HAP-1 (cell line): ENCODE data around the gene CKLF.
A peak's percentile ranks its signal among the peaks of the same experiment; 100 is the strongest.

Experiments
- DNase-seq, 2 experiments: peaks; one replicate each; pipeline ENCODE4 v3.0.0-alpha.2; 2016 to 2020; ENCODE audit warnings: low spot score in 2 of 2
- H3K27me3 ChIP-seq: fragments of 250-450 bp; sonication (Bioruptor Pico); 2 replicates; pipeline ENCODE4 v1.5.1; 2020; ENCODE audit warnings: low read depth, mild to moderate bottlenecking, moderate library complexity
- H3K36me3 ChIP-seq: fragments of 250-450 bp; sonication (Bioruptor Pico); replicated peaks from 2 replicates; pipeline ENCODE4 v1.5.1; 2020; ENCODE audit warnings: mild to moderate bottlenecking
- H3K4me1 ChIP-seq: fragments of 250-450 bp; sonication (Bioruptor Pico); 2 replicates; pipeline ENCODE4 v1.5.1; 2020; ENCODE audit warnings: mild to moderate bottlenecking
- H3K4me3 ChIP-seq: fragments of 250-450 bp; sonication (Bioruptor Pico); 2 replicates; pipeline ENCODE4 v1.5.1; 2020; ENCODE audit warnings: mild to moderate bottlenecking, moderate library complexity
- H3K9me3 ChIP-seq: fragments of 250-450 bp; sonication (Bioruptor Pico); 2 replicates; pipeline ENCODE4 v1.5.1; 2020; ENCODE audit warnings: mild to moderate bottlenecking, moderate library complexity
- in situ Hi-C: fragments of 300-500 bp; cut with MboI; formaldehyde crosslinking; loops from 3 replicates; pipeline ENCODE4 v1.14.3; 2020; ENCODE audit warnings: low sequenced_read_pairs, inconsistent platforms, mixed read lengths

The CKLF gene

DNA sequence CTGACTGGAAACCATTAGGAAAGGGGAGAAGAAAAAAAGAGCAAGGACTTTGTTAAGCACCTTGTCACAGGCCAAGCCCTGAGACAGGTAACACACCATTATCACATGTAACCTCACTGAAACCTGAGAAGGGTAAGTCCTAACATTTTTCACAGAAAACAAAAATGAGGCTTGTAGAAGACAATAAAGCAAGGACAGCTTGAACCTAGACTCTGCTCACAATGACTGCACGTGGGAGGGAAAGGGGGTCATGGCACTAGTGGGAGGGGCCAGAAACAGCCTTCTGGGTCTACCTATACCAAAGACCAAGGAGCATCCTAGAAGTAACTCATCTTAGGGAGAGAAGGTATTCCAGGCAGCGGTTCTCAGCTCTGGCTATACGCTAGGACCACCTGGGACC, 10.0 kb upstream of the CKLF start:
- in situ Hi-C loops: no loop called here
- DNase-seq: no peak
- H3K4me1 ChIP-seq: peaks cover 11% of the 10 kb centered on the region
- no peak overlapping the region for H3K4me3 ChIP-seq
- no peaks in the 10 kb centered on the region for H3K9me3 ChIP-seq
- no peaks in the 10 kb centered on the region for H3K36me3 ChIP-seq
- no peaks in the 10 kb centered on the region for H3K27me3 ChIP-seq

GRCh38 chr16:66543541-66543940, 8.8 kb upstream of the CKLF start:
- no peaks in the 10 kb centered on the region for H3K27me3 ChIP-seq
- no peak overlapping the region for H3K4me3 ChIP-seq
- peaks cover 11% of the 10 kb centered on the region for H3K4me1 ChIP-seq
- DNase-seq: no peak
- H3K9me3 ChIP-seq: no peaks in the 10 kb centered on the region
- no peaks in the 10 kb centered on the region for H3K36me3 ChIP-seq
- in situ Hi-C loops: no loop called here

GRCh38 chr16:66544016-66544757, 8.2 kb upstream of the CKLF start:
- no peak overlapping the region for H3K4me3 ChIP-seq
- H3K4me1 ChIP-seq: peaks cover 12% of the 10 kb centered on the region
- no peaks in the 10 kb centered on the region for H3K9me3 ChIP-seq
- no peak for DNase-seq
- in situ Hi-C loops: no loop called here
- no peaks in the 10 kb centered on the region for H3K36me3 ChIP-seq
- no peaks in the 10 kb centered on the region for H3K27me3 ChIP-seq

DNA sequence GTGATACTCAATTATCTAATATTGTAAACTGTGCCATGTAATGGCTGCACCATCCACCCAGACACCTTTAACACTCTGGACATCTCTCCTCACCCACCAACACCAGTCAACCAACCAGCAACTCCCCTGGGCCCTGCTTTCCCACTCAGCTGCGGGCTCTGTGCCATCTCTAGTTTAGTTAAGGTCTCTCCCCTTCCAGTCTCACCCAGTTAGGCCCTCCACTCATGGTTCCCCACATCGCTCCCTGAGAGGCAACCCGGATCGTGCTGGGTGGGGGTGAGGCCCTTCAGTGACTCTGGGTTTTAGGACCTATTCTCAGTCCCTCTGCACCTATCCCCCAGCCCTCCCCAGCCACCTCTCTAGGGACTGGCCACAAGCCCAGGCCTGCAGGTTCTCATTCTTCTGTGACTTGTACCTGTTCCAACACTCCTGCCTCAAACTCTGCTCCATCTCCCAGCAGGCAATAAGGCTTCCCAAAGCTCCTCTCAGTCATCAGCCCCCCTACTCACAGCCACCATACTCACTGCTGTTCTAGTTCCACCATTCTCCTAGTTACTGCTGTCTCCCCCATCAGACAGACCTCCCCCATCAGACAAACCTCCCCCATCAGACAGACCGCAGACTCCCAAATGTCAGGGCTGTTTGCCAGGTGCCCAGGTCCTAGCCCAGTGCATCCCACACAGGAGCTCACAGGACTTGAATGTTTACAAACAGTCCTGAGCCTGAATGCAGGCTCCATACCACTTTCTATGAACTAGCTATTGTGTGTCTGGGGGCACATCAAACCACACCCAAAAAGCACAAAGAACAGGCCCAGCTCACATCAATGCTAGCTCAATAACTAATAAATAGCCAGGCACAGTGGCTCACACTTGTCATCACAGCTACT, 5.0 kb upstream of the CKLF start:
- peaks cover 19% of the 10 kb centered on the region for H3K4me1 ChIP-seq
- no peaks in the 10 kb centered on the region for H3K27me3 ChIP-seq
- DNase-seq: no peak
- H3K4me3 ChIP-seq: no peak overlapping the region
- no peaks in the 10 kb centered on the region for H3K9me3 ChIP-seq
- H3K36me3 ChIP-seq: no peaks in the 10 kb centered on the region
- in situ Hi-C loops: no loop called here

DNA sequence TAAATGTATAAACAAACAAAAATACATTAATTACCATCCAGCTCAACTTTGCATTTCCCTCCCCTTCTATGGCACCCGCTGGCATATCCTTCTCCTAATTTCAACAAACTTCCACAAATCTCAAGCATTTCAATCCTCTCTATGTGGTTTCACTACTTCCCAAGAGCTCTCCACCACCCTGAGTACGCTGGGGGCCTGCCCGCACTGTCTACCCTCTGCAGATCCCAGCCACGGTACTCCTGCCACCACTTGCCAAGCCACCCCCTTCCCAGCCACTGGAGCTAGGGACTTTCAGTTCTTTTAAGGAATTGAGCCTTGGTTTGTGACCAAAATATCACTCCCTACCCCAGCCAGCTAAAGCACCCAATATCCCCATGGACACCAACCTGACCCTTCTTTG, 4.3 kb upstream of the CKLF start:
- no peaks in the 10 kb centered on the region for H3K9me3 ChIP-seq
- no peaks in the 10 kb centered on the region for H3K27me3 ChIP-seq
- DNase-seq: no peak
- H3K4me1 ChIP-seq: peaks cover 23% of the 10 kb centered on the region
- in situ Hi-C loops: no loop called here
- H3K4me3 ChIP-seq: no peak overlapping the region
- no peaks in the 10 kb centered on the region for H3K36me3 ChIP-seq

DNA sequence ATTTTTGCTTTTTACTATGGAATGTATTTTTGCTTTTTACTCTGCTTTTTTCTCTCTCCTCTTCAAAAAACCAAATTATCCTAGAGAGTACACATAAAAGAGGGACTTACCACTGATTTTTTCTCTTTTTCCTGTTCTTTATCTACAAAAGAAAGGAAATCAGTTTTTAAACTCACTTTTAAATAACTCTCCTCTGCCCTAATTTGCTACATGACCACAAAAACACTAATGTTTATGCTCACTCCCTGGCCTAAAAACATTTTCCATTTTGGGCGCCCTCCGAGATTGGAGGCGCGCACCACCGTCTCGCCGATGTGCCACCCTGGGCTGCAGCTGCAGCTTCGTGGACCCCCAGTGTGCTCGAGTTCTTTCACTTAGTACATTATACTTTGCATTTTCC, 3.5 kb upstream of the CKLF start:
- Histone ChIP-seq H3K36me3 (no peaks in the 10 kb centered on the region; the same call in 1 of the 2 replicates), H3K9me3 (no peaks in the 10 kb centered on the region), H3K27me3 (no peaks in the 10 kb centered on the region), H3K4me3 (no peak overlapping the region), H3K4me1 (peaks cover 23% of the 10 kb centered on the region)
- no peak for DNase-seq
- in situ Hi-C loops: no loop called here

GRCh38 chr16:66549284-66550131, 2.9 kb upstream of the CKLF start, which contains the start of gene TK2:
Gene TK2, minus strand, starts transcription at chr16:66550122. Its CDS starts 61 bp downstream, at chr16:66550061.
- peaks cover 23% of the 10 kb centered on the region for H3K4me1 ChIP-seq
- DNase-seq: peak; percentile 40 to 73
- in situ Hi-C loops: no loop called here

DNA sequence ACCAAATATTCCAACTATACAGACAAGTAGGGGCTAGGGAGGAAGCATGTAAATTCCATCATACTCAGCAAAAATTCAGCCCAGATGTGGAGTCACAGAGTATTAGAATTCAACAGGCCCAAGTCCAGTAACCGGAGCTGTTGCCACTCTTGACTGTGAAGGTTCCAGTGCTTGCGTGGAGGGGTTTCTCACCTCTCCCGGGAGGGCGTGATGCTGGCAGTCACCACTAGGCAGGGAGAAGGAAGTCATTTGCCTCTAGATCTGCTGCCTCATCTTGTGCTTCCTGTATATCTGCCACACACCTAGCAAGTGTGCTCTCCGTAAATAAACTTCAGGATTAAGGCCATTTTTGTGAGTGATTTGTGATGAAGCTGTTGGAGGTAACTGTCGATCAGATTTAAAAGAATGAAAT, 1.0 kb upstream of the CKLF start:
- in situ Hi-C loops: no loop called here
- Histone ChIP-seq H3K4me3 (no peak overlapping the region), H3K9me3 (no peaks in the 10 kb centered on the region), H3K36me3 (no peaks in the 10 kb centered on the region; the same call in 1 of the 2 replicates), H3K27me3 (no peaks in the 10 kb centered on the region), H3K4me1 (peaks cover 23% of the 10 kb centered on the region)
- DNase-seq: peak; percentile 25 to 71

More at GRCh38 chr16:66549284-66550131, 2.9 kb upstream of the CKLF start, which contains the start of gene TK2:
- no peaks in the 10 kb centered on the region for H3K27me3 ChIP-seq
- H3K4me3 ChIP-seq: peak within 1 kb of the TSS; percentile 47
- H3K9me3 ChIP-seq: no peaks in the 10 kb centered on the region
- no peaks in the 10 kb centered on the region; the same call in 1 of the 2 replicates for H3K36me3 ChIP-seq

GRCh38 chr16:66551788-66552285, 539 bp upstream of the CKLF start:
- in situ Hi-C loops: no loop called here
- H3K4me1 ChIP-seq: peaks cover 23% of the 10 kb centered on the region

DNA sequence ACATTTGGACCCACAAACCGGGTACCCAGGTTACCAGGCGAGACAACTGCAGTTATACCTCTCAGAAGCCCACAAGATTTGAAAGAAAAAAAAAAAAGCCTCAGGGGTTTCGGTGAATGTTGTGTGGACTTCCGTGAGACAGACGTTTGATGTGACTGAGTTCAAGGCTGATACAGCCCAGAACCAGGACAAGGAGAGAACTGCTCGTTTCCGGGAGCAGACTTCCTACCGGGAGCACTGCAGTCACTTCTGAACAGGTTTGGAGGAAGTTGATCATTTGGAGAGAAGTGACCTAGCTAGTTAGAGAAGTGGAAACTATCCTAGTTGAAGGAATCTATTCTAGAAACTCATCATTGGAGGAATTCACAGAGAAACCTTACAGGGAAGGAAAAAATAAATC, 847 bp downstream of the CKLF start:
- Histone ChIP-seq H3K27me3 (no peaks in the 10 kb centered on the region), H3K9me3 (no peaks in the 10 kb centered on the region), H3K36me3 (peaks cover 7% of the 10 kb centered on the region), H3K4me3 (no peak overlapping the region; the same call in 1 of the 2 replicates), H3K4me1 (peaks cover 23% of the 10 kb centered on the region)
- no peak for DNase-seq
- in situ Hi-C loops: no loop called here

More at GRCh38 chr16:66551788-66552285, 539 bp upstream of the CKLF start:
- Histone ChIP-seq H3K36me3 (no peaks in the 10 kb centered on the region; the same call in 1 of the 2 replicates), H3K4me3 (peak overlapping the region; percentile 37), H3K9me3 (no peaks in the 10 kb centered on the region), H3K27me3 (no peaks in the 10 kb centered on the region)
- no peak for DNase-seq

DNA sequence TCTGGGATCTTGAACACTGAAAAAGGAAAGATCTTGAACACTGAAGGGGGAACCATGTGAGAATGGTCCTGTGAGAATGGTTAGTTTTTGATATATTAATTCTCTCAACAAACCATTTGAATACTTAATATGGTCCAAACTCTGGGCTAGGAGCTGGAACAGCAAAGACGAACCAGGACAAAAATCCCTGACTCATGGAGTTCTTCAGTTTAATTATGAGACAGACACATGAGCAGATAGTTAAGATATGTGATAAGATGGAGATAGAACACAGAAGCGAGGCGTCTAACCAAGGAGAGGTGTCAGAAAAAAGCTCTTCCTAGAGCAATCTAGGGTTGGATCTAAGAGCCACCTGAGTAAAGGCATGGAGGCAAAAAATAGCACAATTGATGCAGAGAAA, 1.6 kb downstream of the CKLF start:
- Histone ChIP-seq H3K4me3 (no peak overlapping the region), H3K27me3 (no peaks in the 10 kb centered on the region), H3K36me3 (peaks cover 7% of the 10 kb centered on the region), H3K4me1 (peaks cover 23% of the 10 kb centered on the region), H3K9me3 (no peaks in the 10 kb centered on the region)
- in situ Hi-C loops: no loop called here
- no peak for DNase-seq

- in situ Hi-C loops: no loop called here
Measured at GRCh38 chr16:66554495-66554894, 2.1 kb downstream of the CKLF start.

DNA sequence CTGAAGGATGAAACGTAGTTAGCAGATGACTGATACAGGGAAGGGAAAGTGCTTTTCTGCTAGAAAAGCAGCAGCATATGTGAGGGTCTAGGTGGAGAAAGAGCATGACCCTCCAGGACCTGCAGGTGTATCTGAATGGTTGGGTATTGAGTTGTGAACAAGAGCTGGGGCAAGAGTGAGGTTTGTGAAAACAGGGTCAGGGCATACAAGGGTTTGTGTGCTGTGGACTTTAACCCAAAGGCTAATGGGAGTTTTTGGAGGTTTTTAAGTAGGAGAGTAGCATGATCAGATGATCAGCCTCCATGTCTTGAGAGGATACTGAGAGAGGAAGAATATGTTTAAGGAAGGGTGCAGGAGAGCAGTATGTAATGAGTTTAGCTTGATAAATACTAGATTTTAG, 7.7 kb downstream of the CKLF start:
- no peaks in the 10 kb centered on the region for H3K9me3 ChIP-seq
- H3K27me3 ChIP-seq: no peaks in the 10 kb centered on the region
- H3K4me1 ChIP-seq: no peaks in the 10 kb centered on the region
- in situ Hi-C loops: no loop called here
- H3K4me3 ChIP-seq: no peak overlapping the region
- peaks cover 16% of the 10 kb centered on the region for H3K36me3 ChIP-seq
- no peak for DNase-seq

More at GRCh38 chr16:66554495-66554894, 2.1 kb downstream of the CKLF start:
- Histone ChIP-seq H3K4me1 (peaks cover 20% of the 10 kb centered on the region), H3K36me3 (peaks cover 7% of the 10 kb centered on the region), H3K9me3 (no peaks in the 10 kb centered on the region), H3K4me3 (no peak overlapping the region), H3K27me3 (no peaks in the 10 kb centered on the region)
- no peak for DNase-seq
